ENCODE results near the gene ZNF155.

Gene ZNF155

DNA sequence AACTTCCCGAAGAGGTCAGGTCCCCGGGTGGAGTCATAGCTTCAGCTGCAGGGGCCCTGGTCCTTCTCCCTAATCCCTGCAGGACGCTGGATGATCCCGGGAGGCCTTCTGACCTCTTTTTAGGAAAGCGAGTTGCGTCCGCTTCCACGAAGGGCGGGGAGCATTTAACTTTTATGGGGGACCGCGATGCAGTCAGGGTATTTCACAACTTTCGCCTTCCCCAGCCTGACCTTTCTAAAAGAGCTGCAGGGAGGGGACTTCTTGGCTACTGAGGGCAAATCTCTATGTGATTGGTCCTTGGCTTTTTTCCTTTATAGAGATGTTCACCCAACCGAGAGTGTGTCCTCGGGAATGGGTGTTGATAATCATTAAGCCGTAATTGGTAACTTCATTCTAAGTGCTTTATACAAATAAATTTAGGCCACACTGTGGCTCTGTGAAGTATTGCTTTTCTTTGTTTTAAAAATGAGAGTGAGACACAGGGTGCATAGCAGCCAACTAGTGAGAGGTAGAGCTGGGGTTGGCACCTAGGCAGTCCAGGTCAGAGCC is 19.5 kb downstream of the ZNF155 start:
- DNase-seq (ENCODE audit: low read depth in 2 of 3, low spot score in 1 of 3) = no peak

- DNase-seq (ENCODE audit: low read depth in 2 of 3, low spot score in 1 of 3) = no peak
Measured at GRCh38 chr19:44005973-44006372, 22.0 kb downstream of the ZNF155 start.

- no peak for DNase-seq (ENCODE audit: low read depth in 2 of 3, low spot score in 1 of 3)
Measured at GRCh38 chr19:44007473-44007872, 23.5 kb downstream of the ZNF155 start.

- DNase-seq (ENCODE audit: low read depth in 2 of 3, low spot score in 1 of 3) = no peak
Measured at GRCh38 chr19:44010468-44010867, 26.5 kb downstream of the ZNF155 start.

DNA sequence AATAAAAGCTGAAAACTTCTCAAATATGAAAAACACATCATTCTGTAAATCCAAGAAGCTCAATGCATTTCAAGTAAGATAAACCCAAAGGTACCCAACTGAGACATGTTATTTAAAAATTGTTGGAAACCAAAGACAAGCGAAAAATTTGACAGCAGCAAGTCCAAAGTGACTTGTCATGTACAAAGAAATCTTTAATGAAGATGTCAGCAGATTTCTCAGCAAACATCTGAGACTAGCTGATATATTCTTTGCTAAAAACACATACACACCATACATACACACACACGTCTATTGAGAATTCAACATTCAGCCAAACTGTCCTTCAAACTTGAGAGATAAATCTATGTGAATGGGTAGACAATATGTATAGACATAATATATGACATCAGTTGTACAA is 35.5 kb downstream of the ZNF155 start:
- no peak for DNase-seq (ENCODE audit: low read depth in 2 of 3, low spot score in 1 of 3)

- DNase-seq (ENCODE audit: low read depth in 2 of 3, low spot score in 1 of 3) = no peak
Measured at GRCh38 chr19:44021221-44021620, 37.2 kb downstream of the ZNF155 start.

DNA sequence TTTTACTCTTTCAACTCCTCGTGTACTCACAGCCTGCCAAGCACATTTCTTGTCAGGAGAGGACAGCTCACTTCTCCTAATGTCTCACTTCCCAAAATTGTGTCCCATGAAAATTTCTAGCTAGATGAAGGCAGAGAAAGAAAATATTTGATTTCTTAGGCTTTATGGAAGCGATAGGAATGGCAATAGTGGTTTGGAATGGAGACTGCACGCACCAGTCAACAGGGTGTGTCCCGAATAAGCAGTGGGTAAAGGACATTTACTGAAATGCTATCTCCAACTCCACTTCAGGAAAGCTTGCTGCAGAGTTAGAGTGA is 40.9 kb downstream of the ZNF155 start:
- DNase-seq (ENCODE audit: low read depth in 2 of 3, low spot score in 1 of 3) = no peak

GRCh38 chr19:44025217-44025936 is 41.4 kb downstream of the ZNF155 start, which contains the start of gene ZNF222:
Gene ZNF222 (plus strand): TSS chr19:44025379. CDS start chr19:44025437, 58 bp downstream.
- DNase-seq (ENCODE audit: low read depth in 2 of 3, low spot score in 1 of 3) = peak; percentile 66 to 71 (median 68)

- no peak for DNase-seq (ENCODE audit: low read depth in 2 of 3, low spot score in 1 of 3)
Measured at GRCh38 chr19:44026622-44027021, 42.6 kb downstream of the ZNF155 start.

GRCh38 chr19:44032001-44032610 is 48.1 kb downstream of the ZNF155 start:
- no peak for DNase-seq (ENCODE audit: low read depth in 2 of 3, low spot score in 1 of 3)

- DNase-seq (ENCODE audit: low read depth in 2 of 3, low spot score in 1 of 3) = no peak
Measured at GRCh38 chr19:44042147-44042546, 58.2 kb downstream of the ZNF155 start.

Measured in stimulated activated CD4-positive, alpha-beta T cell treated with anti-CD3 and anti-CD28 coated beads, Interleukin-12 subunit alpha, Interleukin-12 subunit beta, amount 100 ng/mL, for 48 hours (primary cell).